HL-60 (cell line): ENCODE results near the gene SOX14.

ENCODE experiments used
- DNase-seq, 2 experiments: peaks; one replicate each; pipeline ENCODE4 v3.0.0-alpha.2; 2010 to 2020; ENCODE audit warnings: low read depth in 1 of 2, low spot score in 1 of 2
- H3K27ac ChIP-seq: fragments of 250-450 bp; sonication (Bioruptor Pico); replicated peaks from 2 replicates; pipeline ENCODE4 v1.5.1; 2020; ENCODE audit warnings: mild to moderate bottlenecking, moderate library complexity
- H3K27me3 ChIP-seq: fragments of 250-450 bp; sonication (Bioruptor Pico); 2 replicates; pipeline ENCODE4 v1.5.1; 2021; ENCODE audit warnings: mild to moderate bottlenecking, moderate library complexity; ENCODE audit not compliant: insufficient read depth, poor library complexity, severe bottlenecking
- H3K4me3 ChIP-seq: replicated peaks from 2 replicates; pipeline ENCODE4 v1.5.1; 2011; ENCODE audit warnings: mild to moderate bottlenecking, control low read depth, low read length; ENCODE audit not compliant: insufficient read depth
- CTCF ChIP-seq: IDR thresholded peaks from one replicate; pipeline ENCODE4 v1.5.1; 2011; ENCODE audit warnings: low read length, control low read depth, inconsistent platforms; ENCODE audit not compliant: insufficient read depth
- GABPA ChIP-seq: IDR thresholded peaks from 2 replicates; pipeline ENCODE4 v1.6.1; 2012; ENCODE audit warnings: low read depth
- POLR2AphosphoS5 ChIP-seq: IDR thresholded peaks from 2 replicates; pipeline ENCODE4 v1.6.1; 2012; ENCODE audit warnings: low read depth
- REST ChIP-seq: IDR thresholded peaks from 2 replicates; pipeline ENCODE4 v1.6.1; 2012; ENCODE audit warnings: low read depth; ENCODE audit not compliant: insufficient replicate concordance
- SPI1 ChIP-seq: IDR thresholded peaks from 2 replicates; pipeline ENCODE4 v1.6.1; 2012; ENCODE audit warnings: low read depth, mild to moderate bottlenecking, borderline replicate concordance

The SOX14 gene

DNA sequence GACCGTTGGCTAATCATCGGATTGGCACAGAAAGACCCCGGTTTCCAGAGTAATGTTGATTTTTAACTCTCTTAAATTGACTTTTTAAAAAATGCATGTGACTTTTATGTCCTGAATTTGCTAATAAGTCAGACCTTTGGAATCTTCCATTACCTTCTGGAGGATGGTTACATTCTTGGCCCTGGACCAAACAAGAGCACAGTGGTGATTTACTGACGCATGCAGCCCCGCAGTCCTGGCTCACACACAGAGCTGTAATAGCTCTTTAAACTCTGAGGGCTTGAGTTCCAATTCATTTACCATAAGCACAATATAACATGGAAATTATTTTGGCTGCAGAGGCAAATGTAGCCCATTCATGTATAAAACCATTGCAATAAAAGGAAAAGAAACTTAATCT lies 25.1 kb downstream of the SOX14 start:
- Histone ChIP-seq H3K4me3 (no peak overlapping the region), H3K27ac (no peak overlapping the region), H3K27me3 (peaks cover 7% of the 10 kb centered on the region)
- DNase-seq: no peak
- no peak for TF ChIP-seq SPI1
- no peak for TF ChIP-seq REST
- no peak for TF ChIP-seq POLR2AphosphoS5

DNA sequence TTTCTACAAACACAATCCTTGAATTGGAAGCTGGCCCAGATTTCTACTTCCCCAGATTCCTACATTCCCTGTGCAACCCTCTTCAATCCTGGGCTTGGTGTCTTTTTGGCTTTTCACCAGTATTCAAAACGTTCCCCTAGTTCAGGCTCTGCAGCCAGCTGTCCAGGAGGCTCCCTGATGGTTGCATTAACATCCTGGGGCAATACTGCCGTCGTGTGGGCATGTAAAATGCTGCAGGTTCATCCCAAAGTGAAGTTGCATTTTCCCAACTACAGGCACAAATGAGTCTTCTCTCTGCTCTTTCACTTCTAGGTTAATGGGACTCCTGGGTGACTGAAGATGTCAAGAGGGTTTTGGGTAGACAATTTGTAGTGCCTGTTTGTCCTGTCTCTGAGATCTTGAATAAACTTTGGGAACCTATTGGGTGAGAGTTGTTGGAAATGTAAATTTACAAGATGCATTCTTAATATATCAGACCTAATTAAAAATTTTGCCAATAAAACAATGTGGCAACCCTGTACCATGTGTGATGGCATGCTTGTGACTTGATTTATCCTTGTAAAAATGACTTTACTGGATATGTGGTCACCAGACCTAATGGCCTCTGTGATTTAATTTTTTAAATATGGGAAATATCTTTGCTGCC lies 28.6 kb downstream of the SOX14 start:
- Histone ChIP-seq H3K4me3 (no peak overlapping the region), H3K27me3 (peaks cover 4% of the 10 kb centered on the region), H3K27ac (no peak overlapping the region)
- peak; percentile 1 to 16 for DNase-seq
- TF ChIP-seq SPI1 (no peak), CTCF (peak; percentile 70)

DNA sequence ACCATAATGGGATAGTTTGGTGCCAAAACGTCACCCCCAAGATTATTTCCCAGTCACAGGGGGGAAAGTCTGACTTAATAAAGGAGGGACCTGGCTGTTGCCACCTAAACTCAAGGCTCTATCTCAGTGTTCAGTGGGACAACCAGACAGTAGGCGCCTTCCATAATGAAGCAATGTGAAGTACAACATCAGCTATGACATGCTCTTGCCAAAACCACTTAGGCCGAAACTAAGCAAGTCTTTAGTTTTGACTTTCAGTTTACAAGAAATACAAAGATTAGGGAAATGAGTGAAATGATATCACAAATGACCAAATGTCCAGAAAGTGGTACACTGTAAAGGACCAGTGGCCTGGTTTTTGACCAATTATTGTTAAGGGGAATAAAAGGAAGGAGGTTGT lies 32.9 kb downstream of the SOX14 start:
- no peak for TF ChIP-seq CTCF
- TF ChIP-seq REST: no peak
- no peak for TF ChIP-seq GABPA
- no peak for TF ChIP-seq SPI1
- TF ChIP-seq POLR2AphosphoS5: no peak
- Histone ChIP-seq H3K27me3 (no peaks in the 10 kb centered on the region), H3K4me3 (no peak overlapping the region), H3K27ac (no peak overlapping the region)
- no peak for DNase-seq

- no peak for DNase-seq
- Histone ChIP-seq H3K4me3 (no peak overlapping the region), H3K27me3 (no peaks in the 10 kb centered on the region), H3K27ac (no peak overlapping the region)
- no peak for TF ChIP-seq REST
- no peak for TF ChIP-seq CTCF
- TF ChIP-seq SPI1: no peak
- no peak for TF ChIP-seq POLR2AphosphoS5
- TF ChIP-seq GABPA: no peak
Observed at GRCh38 chr3:137803215-137803614, 39.1 kb downstream of the SOX14 start.
